Erythroblast (primary cell): ENCODE results near the gene PDE4D.

ENCODE experiments used
- GATA1 ChIP-seq: IDR thresholded peaks from 2 replicates; pipeline ENCODE4 v1.6.1; 2011; ENCODE audit warnings: low read depth, mild to moderate bottlenecking, control low read depth, low read length, moderate library complexity
- POLR2A ChIP-seq: IDR thresholded peaks from 2 replicates; pipeline ENCODE4 v1.6.1; 2011; ENCODE audit warnings: mild to moderate bottlenecking, low read length

DNA sequence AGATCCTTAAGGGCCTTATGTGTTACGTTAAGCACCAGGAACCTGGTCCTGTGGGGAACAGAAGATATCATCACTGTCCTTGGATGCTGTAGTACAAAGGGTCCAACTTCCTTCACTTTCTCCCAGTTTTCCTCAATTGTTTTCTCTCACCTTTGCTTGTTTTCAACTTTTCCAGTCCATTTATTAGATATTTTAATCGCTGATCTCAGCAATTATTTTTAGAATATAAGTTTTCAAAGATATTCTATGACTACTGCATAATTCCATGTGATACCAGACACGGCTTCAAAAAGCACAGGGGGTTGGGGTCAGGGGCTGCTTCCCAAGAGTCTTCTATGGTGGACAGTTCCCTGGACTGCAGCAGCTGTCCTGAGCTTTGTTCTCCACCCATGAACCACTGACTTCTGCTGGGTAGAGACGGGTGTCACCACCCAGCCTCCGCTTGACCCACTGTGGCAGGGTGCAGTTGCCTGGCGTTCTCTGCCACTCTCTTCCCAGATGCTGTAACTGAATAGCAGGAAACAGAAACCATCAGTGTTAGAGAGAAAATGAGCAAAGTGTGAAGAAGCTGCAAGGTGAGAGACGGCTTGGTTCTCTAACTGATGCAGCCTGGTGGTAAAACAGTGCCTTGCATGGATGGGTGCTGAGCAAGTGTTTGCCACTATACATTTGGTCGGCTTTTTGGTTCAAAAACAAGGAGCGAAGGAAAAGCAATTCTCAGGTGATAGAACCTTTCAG, 927.7 kb downstream of the PDE4D start:
- TF ChIP-seq POLR2A (no peak), GATA1 (no peak)
